Lower lobe of right lung (tissue), 2 donors: ENCODE results near the gene TRPC4. TPM values are rescaled to one million over a fixed set of nuclear protein-coding genes. Genes with fewer than 3 reads are reported as not detected.

Experiments
- ATAC-seq, 2 donors: fragments of 200-7000 bp; cut with Tn5 transposase; one replicate each; pipeline ENCODE4 v1.9.1; 2020 to 2022; ENCODE audit warnings: mild to moderate bottlenecking in 2 of 2, moderate library complexity in 2 of 2
- DNase-seq: peaks from one replicate; pipeline ENCODE4 v3.0.0-alpha.2; 2020
- H3K27ac ChIP-seq: fragments of 200-600 bp; one replicate; pipeline ENCODE4 v1.8.0; 2022
- H3K27me3 ChIP-seq: fragments of 200-600 bp; one replicate; pipeline ENCODE4 v1.8.0; 2022; ENCODE audit warnings: low read depth
- H3K36me3 ChIP-seq: fragments of 200-600 bp; one replicate; pipeline ENCODE4 v1.8.0; 2022; ENCODE audit warnings: mild to moderate bottlenecking
- H3K4me1 ChIP-seq: fragments of 200-600 bp; one replicate; pipeline ENCODE4 v1.8.0; 2022
- H3K4me3 ChIP-seq: fragments of 200-600 bp; one replicate; pipeline ENCODE4 v1.8.0; 2022; ENCODE audit warnings: mild to moderate bottlenecking
- H3K9me3 ChIP-seq: fragments of 200-600 bp; one replicate; pipeline ENCODE4 v1.8.0; 2022
- CTCF ChIP-seq: fragments of 200-600 bp; IDR thresholded peaks from one replicate; pipeline ENCODE4 v1.8.0; 2022; ENCODE audit warnings: antibody characterized with exemption, mild to moderate bottlenecking
- intact Hi-C: fragments of 100-400 bp; cut with DNase I; formaldehyde crosslinking; loops from one replicate; pipeline ENCODE4 v1.11.0; 2022
- long read RNA-seq: library from polyadenylated mRNA; unstranded; transcript quantifications from one replicate; pipeline ENCODE4 v2.0.0, GENCODE V29; 2021
- total RNA-seq: library from RNA; stranded (reverse); fragmentation: NEBNext Ultra II Directional; extraction: Animal tissue kit (Norgen Biotek cat#: 25700); gene quantifications from one replicate; pipeline ENCODE4 v1.2.1, GENCODE V29; 2021
- donor health status: DM: no; HTN: yes; CAD: no; lungs with severe emphysema.

Gene TRPC4
- total RNA-seq = 0.71 TPM
- long read RNA-seq, partial matches to known transcripts = 0 of 2 reads
- long read RNA-seq, other reads (novel, unspliced or antisense) = 2 of 2 reads

GRCh38 chr13:37869756-37870488 is at the start of gene TRPC4:
TRPC4 (minus strand) TSS chr13:37869772; CDS start chr13:37783333, 86,439 bp downstream.
- no peaks in the 10 kb centered on the region for H3K9me3 ChIP-seq
- intact Hi-C loops = no loop called here
- H3K4me3 ChIP-seq = peak within 1 kb of the TSS; percentile 48
- H3K27me3 ChIP-seq = peaks cover 28% of the 10 kb centered on the region
- H3K27ac ChIP-seq = peak within 1 kb of the TSS; percentile 3
- H3K36me3 ChIP-seq = no peaks in the 10 kb centered on the region
- H3K4me1 ChIP-seq = peaks cover 9% of the 10 kb centered on the region
- no peak for TF ChIP-seq CTCF
- peak; percentile 41 for DNase-seq
- peak; percentile 69 to 74 for ATAC-seq

GRCh38 chr13:37918751-37919150 is 49.2 kb upstream of the TRPC4 start:
- ATAC-seq = no peak
- intact Hi-C loops = no loop called here

GRCh38 chr13:37918116-37918714 is 48.6 kb upstream of the TRPC4 start:
- H3K4me1 ChIP-seq = no peaks in the 10 kb centered on the region
- DNase-seq (no peak), ATAC-seq (no peak)
- no peak overlapping the region for H3K4me3 ChIP-seq
- H3K27ac ChIP-seq = no peak overlapping the region
- no peaks in the 10 kb centered on the region for H3K27me3 ChIP-seq
- TF ChIP-seq CTCF = no peak
- no peaks in the 10 kb centered on the region for H3K9me3 ChIP-seq
- no peaks in the 10 kb centered on the region for H3K36me3 ChIP-seq
- intact Hi-C loops = no loop called here

More at GRCh38 chr13:37918751-37919150, 49.2 kb upstream of the TRPC4 start:
- H3K27me3 ChIP-seq = no peaks in the 10 kb centered on the region
- no peaks in the 10 kb centered on the region for H3K36me3 ChIP-seq
- no peak overlapping the region for H3K4me3 ChIP-seq
- TF ChIP-seq CTCF = no peak
- H3K9me3 ChIP-seq = no peaks in the 10 kb centered on the region
- no peak for DNase-seq
- H3K4me1 ChIP-seq = no peaks in the 10 kb centered on the region
- no peak overlapping the region for H3K27ac ChIP-seq

- no peak overlapping the region for H3K27ac ChIP-seq
- ATAC-seq (no peak), DNase-seq (no peak)
- no peak for TF ChIP-seq CTCF
- no peaks in the 10 kb centered on the region for H3K9me3 ChIP-seq
- intact Hi-C loops = no loop called here
- H3K36me3 ChIP-seq = no peaks in the 10 kb centered on the region
- H3K4me3 ChIP-seq = no peak overlapping the region
- no peaks in the 10 kb centered on the region for H3K27me3 ChIP-seq
- H3K4me1 ChIP-seq = no peaks in the 10 kb centered on the region
These were observed 45.3 kb upstream of the TRPC4 start for GRCh38 chr13:37914781-37915391.

GRCh38 chr13:37910790-37911189 is 41.2 kb upstream of the TRPC4 start:
- Histone ChIP-seq H3K27ac (no peak overlapping the region), H3K4me3 (no peak overlapping the region), H3K36me3 (no peaks in the 10 kb centered on the region), H3K9me3 (no peaks in the 10 kb centered on the region), H3K27me3 (no peaks in the 10 kb centered on the region), H3K4me1 (no peaks in the 10 kb centered on the region)
- intact Hi-C loops = no loop called here
- TF ChIP-seq CTCF = no peak
- no peak for ATAC-seq
- DNase-seq = no peak
